ENCODE data around the gene KRT20.

DNA sequence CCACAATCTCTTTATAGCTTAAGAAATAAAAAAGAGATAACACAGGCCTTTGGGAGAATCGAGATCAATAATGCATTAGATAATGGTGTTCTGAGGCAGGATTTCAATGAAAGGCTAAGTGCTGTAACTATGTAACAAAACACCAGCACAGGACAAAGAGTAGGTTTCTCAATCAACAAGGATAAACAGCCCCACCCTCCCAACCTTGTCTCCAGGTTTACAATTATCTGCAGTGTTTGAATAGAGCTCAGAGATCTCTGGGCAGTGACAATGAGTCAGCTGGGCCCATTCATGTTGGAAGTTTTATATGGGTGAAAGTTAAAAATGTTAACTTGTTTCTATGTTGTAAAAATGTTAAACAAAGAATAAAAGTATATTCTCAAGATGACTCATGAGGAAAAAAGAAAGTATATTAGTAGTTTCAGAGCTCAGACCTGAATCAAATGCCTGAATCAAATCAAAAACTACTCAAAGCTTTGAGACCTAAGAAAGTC, 17.0 kb upstream of the KRT20 start:
- TF ChIP-seq ZNF274 (IDR thresholded peaks at IDR 0.05; ENCODE audit: low read depth, low read length) (no peak), YY1 (IDR thresholded peaks at IDR 0.05; ENCODE audit: insufficient read depth, insufficient read length) (no peak), SUZ12 (IDR thresholded peaks at IDR 0.05; ENCODE audit: extremely low read depth, insufficient read depth, insufficient read length) (no peak)
